ENCODE data around the gene LPAR6.

- no peak for TF ChIP-seq CTCF (IDR thresholded peaks at IDR 0.05; ENCODE audit: low read depth, low read length, poor library complexity, severe bottlenecking)
- no peak for TF ChIP-seq EZH2phosphoT487 (IDR thresholded peaks at IDR 0.05; ENCODE audit: borderline replicate concordance, low read length)
These were observed 16.1 kb upstream of the LPAR6 start for GRCh38 chr13:48429036-48429435.
